ENCODE measurements around the gene GGPS1.

GRCh38 chr1:235325139-235325538 lies 3.2 kb upstream of the GGPS1 start:
- TF ChIP-seq CTCF (IDR thresholded peaks at IDR 0.05; ENCODE audit: insufficient read depth, low read depth, low read length) (no peak), EZH2 (IDR thresholded peaks at IDR 0.05; ENCODE audit: insufficient read depth, low read length) (no peak)

All from astrocyte (in vitro differentiated cells and primary cell).